ENCODE results near the gene MAGI2.

The MAGI2 gene

GRCh38 chr7:78497728-78498427, 955.6 kb downstream of the MAGI2 start:
- no peaks in the 10 kb centered on the region for H3K36me3 ChIP-seq (ENCODE audit: insufficient read depth, low read length)
- 0 out of 2 replicates have a peak, but pooled peaks cover 4% of the 10 kb centered on the region for H3K9me2 ChIP-seq (replicated peaks; ENCODE audit: low read depth, low read length)
- no peaks in the 10 kb centered on the region for H3K9me3 ChIP-seq (ENCODE audit: insufficient read depth, low read depth, low read length)
- H3K4me2 ChIP-seq (ENCODE audit: low read depth, low read length, poor library complexity, severe bottlenecking) = no peak overlapping the region
- no peaks in the 10 kb centered on the region for H3K79me2 ChIP-seq (ENCODE audit: insufficient read depth, low read length)
- TF ChIP-seq EZH2phosphoT487 (IDR thresholded peaks at IDR 0.05; ENCODE audit: borderline replicate concordance) (no peak), CTCF (conservative IDR thresholded peaks at IDR 0.05; ENCODE audit: low read length) (no peak)
- H2AFZ ChIP-seq (ENCODE audit: low read length) = no peak overlapping the region
- H3F3A ChIP-seq (ENCODE audit: low read depth) = no peaks in the 10 kb centered on the region
- no peaks in the 10 kb centered on the region for H3K4me1 ChIP-seq (ENCODE audit: insufficient read depth, low read length, poor library complexity, severe bottlenecking)
- no peak overlapping the region for H3K4me3 ChIP-seq (ENCODE audit: low read length, poor library complexity, severe bottlenecking)
- H3K27me3 ChIP-seq (ENCODE audit: insufficient read depth, low read length, poor library complexity, severe bottlenecking) = no peaks in the 10 kb centered on the region
- H3K9ac ChIP-seq (ENCODE audit: low read depth, low read length, poor library complexity, severe bottlenecking) = no peak overlapping the region
- H4K20me1 ChIP-seq (ENCODE audit: insufficient read depth, low read length, poor library complexity, severe bottlenecking) = no peaks in the 10 kb centered on the region

- no peaks in the 10 kb centered on the region for H3F3A ChIP-seq (ENCODE audit: low read depth)
- no peaks in the 10 kb centered on the region for H4K20me1 ChIP-seq (ENCODE audit: insufficient read depth, low read length, poor library complexity, severe bottlenecking)
- no peak overlapping the region for H3K4me3 ChIP-seq (ENCODE audit: low read length, poor library complexity, severe bottlenecking)
- no peaks in the 10 kb centered on the region for H3K36me3 ChIP-seq (ENCODE audit: insufficient read depth, low read length)
- H3K4me1 ChIP-seq (ENCODE audit: insufficient read depth, low read length, poor library complexity, severe bottlenecking) = no peaks in the 10 kb centered on the region
- no peaks in the 10 kb centered on the region for H3K27me3 ChIP-seq (ENCODE audit: insufficient read depth, low read length, poor library complexity, severe bottlenecking)
- no peaks in the 10 kb centered on the region for H3K9me3 ChIP-seq (ENCODE audit: insufficient read depth, low read depth, low read length)
- H3K9ac ChIP-seq (ENCODE audit: low read depth, low read length, poor library complexity, severe bottlenecking) = no peak overlapping the region
- H3K79me2 ChIP-seq (ENCODE audit: insufficient read depth, low read length) = no peaks in the 10 kb centered on the region
- H3K4me2 ChIP-seq (ENCODE audit: low read depth, low read length, poor library complexity, severe bottlenecking) = no peak overlapping the region
- no peaks in the 10 kb centered on the region for H3K9me2 ChIP-seq (replicated peaks; ENCODE audit: low read depth, low read length)
- TF ChIP-seq EZH2phosphoT487 (IDR thresholded peaks at IDR 0.05; ENCODE audit: borderline replicate concordance) (no peak), CTCF (conservative IDR thresholded peaks at IDR 0.05; ENCODE audit: low read length) (no peak)
- H2AFZ ChIP-seq (ENCODE audit: low read length) = no peak overlapping the region
Measured at GRCh38 chr7:78496096-78496630, 957.3 kb downstream of the MAGI2 start.

- Histone ChIP-seq H3K79me2 (ENCODE audit: insufficient read depth, low read length) (no peaks in the 10 kb centered on the region), H3K9me2 (replicated peaks; ENCODE audit: low read depth, low read length) (no peaks in the 10 kb centered on the region), H3K4me2 (ENCODE audit: low read depth, low read length, poor library complexity, severe bottlenecking) (no peak overlapping the region), H3K4me1 (ENCODE audit: insufficient read depth, low read length, poor library complexity, severe bottlenecking) (no peaks in the 10 kb centered on the region), H3K36me3 (ENCODE audit: insufficient read depth, low read length) (no peaks in the 10 kb centered on the region), H3K9ac (ENCODE audit: low read depth, low read length, poor library complexity, severe bottlenecking) (no peak overlapping the region), H4K20me1 (ENCODE audit: insufficient read depth, low read length, poor library complexity, severe bottlenecking) (no peaks in the 10 kb centered on the region), H2AFZ (ENCODE audit: low read length) (no peak overlapping the region), H3K27me3 (ENCODE audit: insufficient read depth, low read length, poor library complexity, severe bottlenecking) (no peaks in the 10 kb centered on the region), H3F3A (ENCODE audit: low read depth) (no peaks in the 10 kb centered on the region), H3K4me3 (ENCODE audit: low read length, poor library complexity, severe bottlenecking) (no peak overlapping the region), H3K9me3 (ENCODE audit: insufficient read depth, low read depth, low read length) (no peaks in the 10 kb centered on the region)
- TF ChIP-seq EZH2phosphoT487 (IDR thresholded peaks at IDR 0.05; ENCODE audit: borderline replicate concordance) (no peak), CTCF (conservative IDR thresholded peaks at IDR 0.05; ENCODE audit: low read length) (no peak)
Measured at GRCh38 chr7:78493401-78493800, 960.1 kb downstream of the MAGI2 start.

All from Loucy (cell line).